K562 (cell line): ENCODE results near the gene DLX2. TPM values are rescaled to one million over a fixed set of nuclear protein-coding genes. Genes with fewer than 3 reads are reported as not detected.

Source experiments
- AFF4 ChIP-seq: sonication (generic); formaldehyde crosslinking; IDR thresholded peaks from 2 replicates; pipeline ENCODE4 v1.8.0; 2023; ENCODE audit warnings: mild to moderate bottlenecking, missing genetic modification reagents
- ELF1 ChIP-seq: fragments of 200-800 bp; sonication (Bioruptor generic); IDR thresholded peaks from 2 replicates; pipeline ENCODE4 v1.6.1; 2016; ENCODE audit warnings: missing genetic modification characterization, missing compliant biosample characterization
- ELF4 ChIP-seq: fragments of 450-650 bp; formaldehyde crosslinking; IDR thresholded peaks from 2 replicates; pipeline ENCODE4 v1.4.0; 2022; ENCODE audit warnings: missing genetic modification characterization
- HIVEP1 ChIP-seq: fragments of 250-450 bp; sonication (Bioruptor Pico); IDR thresholded peaks from 2 replicates; pipeline ENCODE4 v1.4.0; 2020; ENCODE audit warnings: mild to moderate bottlenecking
- KLF1 ChIP-seq: fragments of 450-650 bp; IDR thresholded peaks from 2 replicates; pipeline ENCODE4 v1.6.1; 2016; ENCODE audit warnings: missing genetic modification characterization, missing compliant biosample characterization
- PHTF2 ChIP-seq: fragments of 250-450 bp; sonication (Bioruptor Pico); IDR thresholded peaks from 2 replicates; pipeline ENCODE4 v1.5.0; 2021; ENCODE audit warnings: mild to moderate bottlenecking
- TEAD1 ChIP-seq, 2 experiments: fragments of 450-650 bp in 1 of 2; sonication (generic) in 1 of 2; formaldehyde crosslinking; IDR thresholded peaks; 2 replicates each; pipeline versions ENCODE4 v1.4.0 to v1.8.0; 2020 to 2022; ENCODE audit warnings: mild to moderate bottlenecking in 2 of 2, missing genetic modification reagents in 1 of 2
- ZNF277 ChIP-seq: fragments of 250-450 bp; sonication (Bioruptor Pico); IDR thresholded peaks from 2 replicates; pipeline ENCODE4 v1.8.0; 2022; ENCODE audit warnings: inconsistent platforms, mild to moderate bottlenecking, moderate library complexity, borderline replicate concordance
- ZNF76 ChIP-seq: fragments of 250-450 bp; sonication (Bioruptor Pico); IDR thresholded peaks from 2 replicates; pipeline ENCODE4 v1.4.0; 2020; ENCODE audit warnings: mild to moderate bottlenecking, moderate library complexity, borderline replicate concordance
- polyA plus RNA-seq, 8 experiments: library from polyadenylated mRNA; depleted of rRNA in 4 of 8; stranded (reverse) in 5 of 8; unstranded in 3 of 8; fragments of >200 nt; fragmentation: Nextera tagmentation in 2 of 8; fragmentation: Illumina TruSeq in 1 of 8; extraction: Ambion mirVana in 2 of 8; extraction: Trizol in 1 of 8; gene quantifications; 2 replicates each; pipeline versions ENCODE4 v1.2.1 to v1.2.3, GENCODE V29; 2011 to 2014; ENCODE audit warnings: inconsistent platforms in 1 of 8, missing spikeins in 1 of 8
- total RNA-seq, 7 experiments: library from RNA; depleted of rRNA in 6 of 7; stranded (reverse); fragments of >200 nt in 6 of 7; fragmentation: Illumina TruSeq in 2 of 7; extraction: Trizol in 2 of 7; gene quantifications; 2 replicates each; pipeline versions ENCODE4 v1.2.1 to v1.2.3, GENCODE V29; 2011 to 2021; ENCODE audit warnings: low replicate concordance in 1 of 7
- TF ChIP-seq, protein P1 (sequence below): fragments of 450-650 bp; IDR thresholded peaks from 2 replicates; pipeline ENCODE4 v1.6.1; 2016; ENCODE audit warnings: low read depth
- TF ChIP-seq, protein P2 (sequence below): fragments of 450-650 bp; IDR thresholded peaks from 2 replicates; pipeline ENCODE4 v1.6.1; 2017; ENCODE audit warnings: mild to moderate bottlenecking, moderate library complexity

DLX2 gene
- total and polyA plus RNA-seq, 9 of the 15 experiments (the other 6 are each of a cell fraction or from before 2014, with no cell fraction given) = 0.14 to 4.3 (median 0.86) TPM

DNA sequence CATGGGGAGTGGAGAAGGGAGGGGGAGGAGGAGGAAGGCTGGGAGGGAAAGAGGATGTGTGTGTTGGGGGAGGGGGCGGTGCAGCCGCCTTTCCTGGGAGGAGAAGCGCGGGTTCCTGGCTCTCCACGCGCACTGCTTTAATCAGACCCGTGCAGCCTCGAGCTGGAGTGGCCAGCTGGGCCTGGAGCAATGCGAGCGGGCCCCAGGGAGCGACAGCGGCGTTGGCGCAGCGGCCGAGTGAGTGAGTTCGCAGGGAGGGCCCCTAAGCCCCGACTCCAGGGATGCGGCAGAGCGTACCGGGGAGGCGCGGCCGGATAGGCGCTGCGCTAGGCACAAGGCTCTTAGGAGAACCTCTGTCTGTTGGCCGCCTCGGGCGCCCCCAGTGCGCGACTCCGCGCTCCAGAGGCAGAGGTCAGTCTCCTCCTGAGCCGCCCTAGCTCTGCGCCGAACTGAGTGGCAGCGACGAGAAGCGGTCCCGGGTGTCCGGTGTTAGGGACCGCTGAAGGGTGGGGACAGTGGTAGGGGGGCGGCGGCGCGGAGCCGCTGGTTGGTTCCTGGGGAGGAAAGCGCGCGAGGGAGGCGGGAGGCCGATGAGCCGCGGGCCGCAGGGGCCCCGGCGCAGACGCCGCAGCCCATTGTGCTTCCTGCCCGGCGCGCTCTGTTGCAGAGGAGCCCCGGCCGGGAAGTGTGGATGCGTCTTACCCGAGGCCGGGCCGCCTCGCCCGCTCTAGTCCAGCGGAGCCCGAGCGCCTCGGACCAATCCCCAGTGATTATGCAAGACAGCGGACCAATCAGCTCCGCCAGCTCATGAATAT, 17.8 kb downstream of the DLX2 start (continued):
- TF ChIP-seq, protein P1, sequence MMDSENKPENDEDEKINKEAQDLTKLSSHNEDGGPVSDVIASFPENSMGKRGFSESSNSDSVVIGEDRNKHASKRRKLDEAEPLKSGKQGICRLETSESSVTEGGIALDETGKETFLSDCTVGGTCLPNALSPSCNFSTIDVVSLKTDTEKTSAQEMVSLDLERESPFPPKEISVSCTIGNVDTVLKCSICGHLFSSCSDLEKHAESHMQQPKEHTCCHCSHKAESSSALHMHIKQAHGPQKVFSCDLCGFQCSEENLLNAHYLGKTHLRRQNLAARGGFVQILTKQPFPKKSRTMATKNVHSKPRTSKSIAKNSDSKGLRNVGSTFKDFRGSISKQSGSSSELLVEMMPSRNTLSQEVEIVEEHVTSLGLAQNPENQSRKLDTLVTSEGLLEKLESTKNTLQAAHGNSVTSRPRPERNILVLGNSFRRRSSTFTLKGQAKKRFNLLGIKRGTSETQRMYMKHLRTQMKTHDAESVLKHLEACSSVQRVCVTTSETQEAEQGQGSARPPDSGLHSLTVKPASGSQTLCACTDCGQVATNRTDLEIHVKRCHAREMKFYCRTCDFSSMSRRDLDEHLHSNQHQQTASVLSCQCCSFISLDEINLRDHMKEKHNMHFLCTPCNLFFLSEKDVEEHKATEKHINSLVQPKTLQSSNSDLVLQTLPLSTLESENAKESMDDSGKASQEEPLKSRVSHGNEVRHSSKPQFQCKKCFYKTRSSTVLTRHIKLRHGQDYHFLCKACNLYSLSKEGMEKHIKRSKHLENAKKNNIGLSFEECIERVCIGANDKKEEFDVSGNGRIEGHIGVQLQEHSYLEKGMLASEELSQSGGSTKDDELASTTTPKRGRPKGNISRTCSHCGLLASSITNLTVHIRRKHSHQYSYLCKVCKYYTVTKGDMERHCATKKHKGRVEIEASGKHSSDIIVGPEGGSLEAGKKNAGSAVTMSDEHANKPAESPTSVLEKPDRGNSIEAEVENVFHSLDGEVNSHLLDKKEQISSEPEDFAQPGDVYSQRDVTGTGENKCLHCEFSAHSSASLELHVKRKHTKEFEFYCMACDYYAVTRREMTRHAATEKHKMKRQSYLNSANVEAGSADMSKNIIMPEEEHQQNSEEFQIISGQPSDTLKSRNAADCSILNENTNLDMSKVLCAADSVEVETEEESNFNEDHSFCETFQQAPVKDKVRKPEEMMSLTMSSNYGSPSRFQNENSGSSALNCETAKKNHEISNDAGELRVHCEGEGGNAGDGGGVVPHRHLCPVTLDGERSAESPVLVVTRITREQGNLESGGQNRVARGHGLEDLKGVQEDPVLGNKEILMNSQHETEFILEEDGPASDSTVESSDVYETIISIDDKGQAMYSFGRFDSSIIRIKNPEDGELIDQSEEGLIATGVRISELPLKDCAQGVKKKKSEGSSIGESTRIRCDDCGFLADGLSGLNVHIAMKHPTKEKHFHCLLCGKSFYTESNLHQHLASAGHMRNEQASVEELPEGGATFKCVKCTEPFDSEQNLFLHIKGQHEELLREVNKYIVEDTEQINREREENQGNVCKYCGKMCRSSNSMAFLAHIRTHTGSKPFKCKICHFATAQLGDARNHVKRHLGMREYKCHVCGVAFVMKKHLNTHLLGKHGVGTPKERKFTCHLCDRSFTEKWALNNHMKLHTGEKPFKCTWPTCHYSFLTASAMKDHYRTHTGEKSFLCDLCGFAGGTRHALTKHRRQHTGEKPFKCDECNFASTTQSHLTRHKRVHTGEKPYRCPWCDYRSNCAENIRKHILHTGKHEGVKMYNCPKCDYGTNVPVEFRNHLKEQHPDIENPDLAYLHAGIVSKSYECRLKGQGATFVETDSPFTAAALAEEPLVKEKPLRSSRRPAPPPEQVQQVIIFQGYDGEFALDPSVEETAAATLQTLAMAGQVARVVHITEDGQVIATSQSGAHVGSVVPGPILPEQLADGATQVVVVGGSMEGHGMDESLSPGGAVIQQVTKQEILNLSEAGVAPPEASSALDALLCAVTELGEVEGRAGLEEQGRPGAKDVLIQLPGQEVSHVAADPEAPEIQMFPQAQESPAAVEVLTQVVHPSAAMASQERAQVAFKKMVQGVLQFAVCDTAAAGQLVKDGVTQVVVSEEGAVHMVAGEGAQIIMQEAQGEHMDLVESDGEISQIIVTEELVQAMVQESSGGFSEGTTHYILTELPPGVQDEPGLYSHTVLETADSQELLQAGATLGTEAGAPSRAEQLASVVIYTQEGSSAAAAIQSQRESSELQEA = no peak
- TF ChIP-seq KLF1 (tag) (0 out of 2 replicates have a peak, but pooled peaks have one; percentile 34), ELF4 (no peak), PHTF2 (CRISPR knock-in tag) (no peak), ELF1 (tag) (peak; percentile 57), ZNF277 (CRISPR knock-in tag) (no peak), TEAD1 (CRISPR knock-in tag; IDR thresholded peaks at IDR 0.05) (peak in 1 of 2 experiments; percentile 79; a peak in 1 of 4 replicates), HIVEP1 (CRISPR knock-in tag) (0 out of 2 replicates have a peak, but pooled peaks have one; percentile 2), AFF4 (CRISPR knock-in tag) (peak; percentile 98), ZNF76 (0 out of 2 replicates have a peak, but pooled peaks have one; percentile 69)
- TF ChIP-seq, protein P2, sequence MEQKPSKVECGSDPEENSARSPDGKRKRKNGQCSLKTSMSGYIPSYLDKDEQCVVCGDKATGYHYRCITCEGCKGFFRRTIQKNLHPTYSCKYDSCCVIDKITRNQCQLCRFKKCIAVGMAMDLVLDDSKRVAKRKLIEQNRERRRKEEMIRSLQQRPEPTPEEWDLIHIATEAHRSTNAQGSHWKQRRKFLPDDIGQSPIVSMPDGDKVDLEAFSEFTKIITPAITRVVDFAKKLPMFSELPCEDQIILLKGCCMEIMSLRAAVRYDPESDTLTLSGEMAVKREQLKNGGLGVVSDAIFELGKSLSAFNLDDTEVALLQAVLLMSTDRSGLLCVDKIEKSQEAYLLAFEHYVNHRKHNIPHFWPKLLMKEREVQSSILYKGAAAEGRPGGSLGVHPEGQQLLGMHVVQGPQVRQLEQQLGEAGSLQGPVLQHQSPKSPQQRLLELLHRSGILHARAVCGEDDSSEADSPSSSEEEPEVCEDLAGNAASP = no peak
